Left ventricle myocardium superior (tissue), 1 donor: ENCODE measurements around the gene DUSP22. TPM values are rescaled to one million over a fixed set of nuclear protein-coding genes. Genes with fewer than 3 reads are reported as not detected.

Source experiments
- ATAC-seq: fragments of 200-7000 bp; cut with Tn5 transposase; one replicate; pipeline ENCODE4 v1.9.1; 2020; ENCODE audit warnings: mild to moderate bottlenecking, moderate library complexity
- DNase-seq: peaks from one replicate; pipeline ENCODE4 v3.0.0-alpha.2; 2020
- intact Hi-C: fragments of 100-400 bp; cut with micrococcal nuclease; formaldehyde crosslinking; loops from one replicate; pipeline ENCODE4 v1.11.0; 2022
- total RNA-seq: library from RNA; stranded (reverse); fragmentation: NEBNext Ultra II Directional; extraction: Animal tissue kit (Norgen Biotek cat#: 25700); gene quantifications from one replicate; pipeline ENCODE4 v1.2.1, GENCODE V29; 2021
- donor health status: DM: no; HTN: yes; CAD: no; lungs with severe emphysema.

The DUSP22 gene
- total RNA-seq, 1 donor from 2014 or later = 50.4 TPM

DNA sequence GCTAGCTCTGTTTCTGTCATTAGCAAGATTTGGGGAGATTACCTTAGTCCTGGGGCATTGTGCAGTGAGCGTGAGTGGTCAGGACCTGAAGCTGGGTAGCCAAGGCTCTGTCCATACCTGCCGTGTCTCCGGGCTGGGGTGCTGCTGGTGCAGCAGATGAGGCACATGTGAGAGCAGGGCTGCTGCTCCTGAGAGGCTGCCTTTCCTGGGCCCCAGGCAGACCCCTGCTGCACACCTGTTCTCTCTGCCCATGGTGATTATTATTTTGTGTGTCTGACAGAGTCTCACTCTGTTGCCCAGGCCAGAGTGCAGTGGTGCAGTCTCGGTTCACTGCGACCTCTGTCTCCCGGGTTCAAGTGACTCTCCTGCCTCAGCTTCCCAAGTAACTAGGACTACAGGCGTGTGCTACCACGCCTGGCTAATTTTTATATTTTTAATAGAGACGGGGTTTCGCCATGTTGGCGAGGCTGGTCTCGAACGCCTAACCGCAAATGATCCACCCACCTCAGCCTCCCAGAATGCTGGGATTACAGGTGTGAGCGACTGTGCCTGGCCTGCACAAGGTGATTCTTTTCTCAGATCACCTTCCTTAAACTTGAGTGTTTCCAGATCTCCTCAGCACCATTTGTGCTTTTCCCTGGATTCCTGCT is 62.5 kb downstream of the DUSP22 start:
- intact Hi-C loops = no loop called here
- DNase-seq = peak; percentile 31
- no peak for ATAC-seq

DNA sequence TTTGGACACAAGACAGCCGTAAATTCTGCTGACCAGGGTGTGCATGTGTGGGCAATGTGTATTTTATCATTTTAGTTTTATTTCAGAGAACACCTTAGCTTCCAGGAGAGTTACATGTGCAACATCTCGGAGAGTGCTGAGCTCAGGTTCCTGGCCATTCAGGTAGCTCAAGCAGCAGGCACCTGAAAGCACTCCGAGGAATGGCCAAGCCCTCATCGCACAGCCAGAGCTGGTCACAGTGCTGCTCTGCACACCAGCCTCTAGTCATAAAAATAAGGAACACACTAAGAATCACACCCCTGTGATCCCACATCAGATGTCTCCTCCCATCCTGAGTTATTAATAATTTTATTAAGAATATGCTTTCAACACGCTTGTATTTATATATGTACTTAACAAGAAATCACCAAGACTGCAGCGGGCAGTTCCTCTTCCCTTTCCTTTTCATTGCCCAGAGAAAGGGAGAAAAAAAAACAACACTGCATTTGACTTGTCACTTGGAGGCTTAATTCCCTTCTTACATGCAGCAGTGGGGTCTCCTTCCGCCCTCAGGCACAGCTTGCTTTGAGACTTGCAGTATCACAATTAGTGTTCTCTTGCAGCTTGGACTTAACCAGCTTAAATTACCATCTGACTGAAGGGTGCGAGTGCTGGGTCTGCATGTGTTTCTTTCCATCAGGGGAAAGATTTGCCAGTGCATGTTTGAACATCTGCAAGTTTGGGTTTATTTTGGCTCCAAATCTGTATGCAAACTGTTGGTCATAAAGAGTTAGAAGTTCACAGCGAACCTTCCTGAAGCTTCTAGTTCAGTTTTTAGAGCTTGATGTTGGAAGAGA is 63.3 kb downstream of the DUSP22 start:
- ATAC-seq = no peak

DNA sequence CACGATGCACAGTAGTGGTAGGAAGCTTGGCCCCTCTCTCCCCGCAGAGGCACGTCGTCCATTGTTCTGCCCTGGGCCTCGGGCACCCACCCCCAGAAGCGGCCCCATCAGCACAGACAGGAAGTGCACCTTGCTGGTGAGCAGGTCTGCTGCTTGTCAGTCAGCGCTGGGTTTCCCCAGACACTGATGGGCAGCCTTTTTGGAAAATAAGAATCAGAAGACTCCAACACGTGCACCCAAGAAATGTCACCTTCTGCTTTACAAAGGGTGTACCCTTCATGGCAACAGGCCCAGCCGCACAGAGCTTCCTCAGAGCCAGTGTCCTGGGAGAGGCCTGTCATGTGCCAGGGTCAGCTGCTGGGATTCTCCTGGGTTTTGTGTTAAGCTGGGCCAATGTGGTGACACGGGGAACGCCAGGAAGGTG is 64.6 kb downstream of the DUSP22 start:
- DNase-seq (peak; percentile 73), ATAC-seq (peak; percentile 70)
- intact Hi-C loops = no loop called here

More for the DNA sequence above, 63.3 kb downstream of the DUSP22 start:
- intact Hi-C loops = no loop called here
- DNase-seq = no peak

DNA sequence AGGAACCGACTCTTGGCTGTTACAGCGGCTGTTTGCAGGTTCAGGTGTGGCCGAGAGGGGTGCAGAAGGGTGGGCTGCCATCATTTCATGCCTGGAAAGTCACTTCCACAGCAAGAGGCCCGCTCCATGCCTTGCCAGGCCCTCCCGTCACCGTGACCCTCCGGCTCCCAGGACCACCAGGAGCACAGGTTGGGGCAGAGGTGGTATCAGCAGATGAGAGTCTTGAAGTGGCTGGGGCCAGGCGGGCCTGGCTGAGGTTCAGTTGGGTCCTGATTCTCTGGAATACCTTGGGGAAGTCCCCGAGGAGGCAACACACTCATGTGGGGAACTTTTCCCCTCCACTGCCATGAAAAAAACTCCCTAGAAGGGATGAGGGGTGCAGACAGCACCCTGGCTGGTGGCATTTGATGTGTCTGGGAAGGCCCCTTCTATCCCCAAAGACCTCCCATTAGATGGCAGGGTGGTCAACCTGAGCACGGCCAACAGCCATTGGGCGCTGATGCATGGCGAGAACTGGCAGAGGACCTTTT is 65.0 kb downstream of the DUSP22 start:
- intact Hi-C loops = no loop called here
- no peak for ATAC-seq
- DNase-seq = peak; percentile 31

DNA sequence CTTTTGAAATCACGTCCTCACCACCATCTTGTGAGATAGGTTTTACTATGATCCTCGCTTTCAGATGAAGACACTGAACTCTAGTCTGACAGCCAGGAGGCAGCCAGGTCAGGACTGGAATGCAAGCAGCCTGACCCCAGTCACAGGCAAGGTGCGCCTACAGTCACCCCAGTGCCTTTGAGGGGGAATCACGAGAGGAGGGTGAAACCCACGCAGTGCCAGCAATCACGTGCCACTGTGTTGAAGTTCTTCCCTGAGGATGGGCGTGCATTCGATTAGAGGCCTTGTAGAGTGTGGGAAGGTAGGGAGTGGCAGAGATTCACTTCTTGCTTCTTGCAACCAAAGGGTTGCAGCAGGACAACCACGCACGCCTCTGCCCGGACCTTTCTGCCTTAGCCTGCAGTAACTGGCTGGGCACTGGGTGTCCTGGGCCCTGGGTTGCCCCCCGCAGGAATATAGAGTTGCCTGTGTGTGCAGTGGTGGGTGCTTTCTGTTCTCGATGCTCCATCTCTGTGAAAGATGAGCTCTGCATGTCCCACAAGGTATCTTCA is 65.6 kb downstream of the DUSP22 start:
- ATAC-seq = no peak
- intact Hi-C loops = no loop called here
- DNase-seq = no peak

DNA sequence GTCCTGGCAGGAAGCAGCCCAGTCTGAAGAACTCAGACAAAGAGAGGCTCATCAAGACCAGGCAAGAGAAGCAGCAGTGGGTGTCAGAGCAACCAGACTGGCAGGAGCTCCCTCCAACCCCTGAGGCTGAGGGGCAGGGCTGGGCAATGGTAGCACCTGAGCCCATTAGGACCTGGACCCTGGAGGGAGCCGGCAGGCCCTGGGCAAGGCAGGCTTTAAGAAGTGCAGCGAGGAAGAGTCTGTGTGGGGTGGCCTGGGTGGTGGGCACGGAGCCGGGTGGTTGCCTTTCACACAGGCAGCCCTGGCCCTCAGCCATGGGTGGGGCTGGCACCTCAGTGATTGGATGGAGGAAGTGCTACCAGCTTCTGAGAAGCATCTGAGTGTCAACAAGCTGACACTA is 66.1 kb downstream of the DUSP22 start:
- DNase-seq = peak; percentile 43
- ATAC-seq = no peak

DNA sequence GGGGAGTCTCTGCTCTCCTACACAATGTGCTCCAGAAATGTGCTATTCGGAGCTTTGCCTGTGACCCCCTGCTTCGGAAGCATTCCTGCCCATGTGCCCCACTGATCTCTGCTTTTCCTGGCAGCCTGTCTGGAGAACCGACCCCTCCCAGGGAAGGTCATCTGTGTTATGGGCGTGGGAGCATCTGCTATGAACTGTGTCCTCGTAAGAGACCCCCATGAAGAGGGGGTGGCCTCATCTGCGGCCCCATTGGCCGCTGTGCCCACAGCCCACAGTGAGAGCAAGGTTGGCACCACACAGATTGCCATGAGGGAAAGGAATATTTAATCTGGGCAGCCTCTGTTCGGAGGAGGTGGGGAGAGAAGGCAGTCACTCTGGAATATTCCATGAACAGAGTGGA is 66.6 kb downstream of the DUSP22 start:
- ATAC-seq = no peak
- intact Hi-C loops = no loop called here
- DNase-seq = no peak

More for the DNA sequence above, 66.1 kb downstream of the DUSP22 start:
- intact Hi-C loops = no loop called here

DNA sequence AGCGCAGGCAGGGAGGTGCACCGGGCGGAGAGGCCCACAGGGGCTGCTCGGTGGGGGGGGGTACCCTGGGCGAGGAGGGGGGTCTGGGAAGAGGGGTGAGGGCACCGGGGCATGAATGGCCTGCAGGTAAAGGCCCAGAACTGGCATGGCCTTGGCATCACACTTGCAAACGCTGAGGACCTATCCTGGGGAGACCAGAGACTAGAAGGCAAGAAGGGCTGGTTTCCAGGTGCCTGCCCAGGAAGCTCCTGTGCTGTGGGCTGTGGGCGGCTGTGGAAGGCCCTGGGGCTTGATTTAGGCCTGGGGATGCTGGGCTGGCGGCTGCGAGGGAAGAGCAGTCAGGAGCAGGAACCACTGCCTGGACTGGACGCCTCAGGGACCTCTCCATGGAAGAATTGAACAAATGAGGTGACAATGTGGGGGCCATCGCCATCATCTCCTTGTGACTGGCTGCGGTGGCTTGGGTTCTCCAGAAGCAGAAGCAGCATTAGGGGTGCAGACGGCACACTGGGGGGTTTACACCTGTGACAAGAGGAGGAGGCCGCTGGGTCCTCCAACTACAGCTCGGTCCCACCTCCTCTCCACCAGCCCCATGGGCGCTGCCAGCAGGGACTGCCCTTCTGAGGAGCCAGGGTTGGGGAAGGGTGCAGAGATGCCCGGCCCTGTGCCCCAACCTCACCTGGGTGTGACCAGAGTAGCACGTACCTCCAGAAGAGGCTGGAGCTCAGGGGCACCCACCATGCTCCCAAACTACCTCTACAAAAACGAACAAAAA is 67.2 kb downstream of the DUSP22 start:
- ATAC-seq = no peak
- intact Hi-C loops = no loop called here
- no peak for DNase-seq

DNA sequence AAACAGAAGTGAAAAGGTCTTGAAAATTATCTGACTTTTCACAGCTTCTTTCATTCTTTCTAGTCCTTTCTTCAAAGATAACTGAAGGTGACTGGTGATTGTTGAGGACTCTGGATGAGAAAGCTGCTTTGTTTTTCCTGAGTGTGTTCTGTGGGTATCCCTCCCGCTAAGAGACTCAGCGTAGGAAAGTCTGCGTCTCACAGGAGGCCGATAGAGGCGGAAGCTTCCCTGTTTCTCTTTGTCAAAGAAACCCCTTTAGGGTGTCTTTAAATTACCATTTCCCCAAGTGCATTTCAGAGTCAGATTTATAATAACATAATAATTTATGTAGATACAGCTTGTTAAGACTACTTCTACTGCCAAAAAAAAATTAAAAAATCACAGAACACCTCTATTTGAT is 68.1 kb downstream of the DUSP22 start:
- intact Hi-C loops = no loop called here
- no peak for DNase-seq
- ATAC-seq = no peak

DNA sequence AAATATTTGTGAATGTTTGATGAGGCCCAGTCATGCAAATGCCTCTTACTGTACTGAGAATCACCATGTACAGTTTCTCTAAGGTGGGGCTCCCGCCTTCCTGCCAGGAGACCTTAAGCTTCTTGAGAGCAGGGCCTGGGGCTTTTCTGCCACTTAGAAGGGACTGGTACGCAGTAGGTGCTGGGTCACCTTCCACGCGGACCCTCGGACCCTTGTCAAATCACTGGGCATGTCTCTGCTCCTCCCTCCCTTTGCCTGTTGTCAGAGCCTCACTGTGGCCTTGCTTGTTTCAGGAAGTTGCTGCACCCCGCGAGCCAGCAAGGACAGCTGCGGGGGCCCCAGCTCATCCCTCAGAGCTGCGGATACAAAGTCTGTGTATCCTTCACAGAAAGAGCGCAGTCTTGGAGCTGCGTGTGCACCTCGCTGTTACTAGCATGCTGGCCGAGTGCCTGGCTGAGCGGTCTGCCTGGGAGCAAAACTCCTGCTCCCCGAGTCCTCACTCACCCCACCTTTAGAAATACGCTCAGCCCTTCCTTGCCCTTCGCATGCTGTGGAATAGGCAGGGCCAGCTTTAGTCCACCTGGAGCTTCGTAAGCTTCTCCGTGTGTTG is 68.6 kb downstream of the DUSP22 start:
- ATAC-seq (no peak), DNase-seq (no peak)
- intact Hi-C loops = no loop called here

DNA sequence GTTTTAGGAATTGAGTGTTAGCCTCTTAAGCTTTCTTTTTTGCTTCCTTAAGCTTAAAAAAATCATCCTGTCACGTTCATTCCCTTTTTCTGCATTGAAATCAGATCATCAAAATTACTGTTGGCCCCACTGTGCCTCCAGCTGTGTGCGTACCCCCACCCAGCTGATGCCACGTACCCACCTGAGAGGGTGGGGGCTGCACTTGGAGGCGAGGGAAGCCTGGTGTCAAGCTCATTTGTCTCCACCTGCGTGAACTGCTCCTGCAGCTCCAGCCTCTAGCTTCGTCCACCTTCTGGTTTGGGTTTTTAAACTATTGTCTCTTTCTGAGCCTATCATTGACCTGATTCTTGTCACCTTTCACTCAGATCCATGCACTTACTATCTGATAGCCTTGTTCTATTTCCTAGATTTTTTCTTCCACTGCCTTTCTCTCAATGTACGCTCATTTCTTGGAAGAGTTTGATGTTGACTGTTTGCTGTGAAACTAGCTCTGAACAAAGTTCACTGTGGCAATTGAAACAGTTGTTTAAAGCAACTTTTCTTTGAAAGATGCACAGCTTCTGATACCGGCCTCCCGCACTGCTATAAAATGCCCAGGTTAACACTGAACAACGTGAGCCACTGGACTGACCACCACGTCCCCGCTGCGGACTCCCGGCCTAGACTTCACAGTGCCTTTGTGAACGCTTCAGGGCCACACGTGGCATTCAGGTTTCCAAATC is 69.3 kb downstream of the DUSP22 start:
- intact Hi-C loops = no loop called here
- ATAC-seq (no peak), DNase-seq (no peak)

DNA sequence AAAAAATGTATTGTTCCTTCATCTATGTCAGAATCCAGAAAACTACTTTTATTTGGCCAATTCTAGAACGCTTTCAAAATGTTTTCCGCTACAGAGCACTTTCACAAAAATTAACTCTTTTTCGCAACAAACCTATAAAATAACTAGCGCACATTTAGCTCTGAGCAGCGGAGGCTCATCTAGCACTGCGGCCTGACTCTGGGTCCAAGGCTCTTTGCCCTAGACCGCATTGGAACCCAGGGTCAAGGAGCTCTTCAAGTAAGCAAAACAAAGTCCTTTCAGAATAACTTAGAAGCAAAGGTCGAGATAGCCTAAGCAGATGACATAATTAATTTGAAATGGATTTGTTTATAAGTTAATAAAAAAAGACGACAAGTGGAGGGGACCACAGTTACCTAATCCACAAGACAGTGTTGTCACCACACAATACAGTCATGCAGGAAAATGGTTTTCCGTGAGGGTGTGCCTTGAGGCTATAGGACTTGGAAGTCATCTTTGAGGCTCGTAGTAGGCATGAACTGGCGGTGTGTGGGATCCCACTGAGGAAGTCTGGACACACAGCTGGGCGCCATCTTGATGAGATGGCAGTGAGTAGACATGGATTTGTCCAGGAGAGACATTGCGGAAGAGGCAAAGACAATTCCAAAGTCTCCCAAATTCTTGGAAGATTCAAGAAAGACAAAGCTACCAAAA is 70.1 kb downstream of the DUSP22 start:
- no peak for ATAC-seq
- no peak for DNase-seq
- intact Hi-C loops = no loop called here

DNA sequence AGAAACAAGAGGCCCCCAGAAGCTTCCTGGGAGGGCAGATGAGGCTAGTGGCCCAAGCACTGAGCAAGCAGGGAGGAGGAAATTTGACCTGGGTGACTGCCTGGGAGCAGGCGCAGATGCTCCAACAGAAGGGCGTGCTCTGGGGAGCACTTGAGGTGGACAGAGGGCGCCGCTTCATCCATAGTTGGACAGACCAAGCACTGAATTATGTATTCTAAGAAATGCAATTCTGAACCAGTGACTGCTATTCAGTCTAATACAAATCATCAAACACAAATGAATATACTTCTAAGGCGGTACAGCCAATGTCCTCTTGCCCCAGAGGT is 70.6 kb downstream of the DUSP22 start:
- no peak for ATAC-seq

DNA sequence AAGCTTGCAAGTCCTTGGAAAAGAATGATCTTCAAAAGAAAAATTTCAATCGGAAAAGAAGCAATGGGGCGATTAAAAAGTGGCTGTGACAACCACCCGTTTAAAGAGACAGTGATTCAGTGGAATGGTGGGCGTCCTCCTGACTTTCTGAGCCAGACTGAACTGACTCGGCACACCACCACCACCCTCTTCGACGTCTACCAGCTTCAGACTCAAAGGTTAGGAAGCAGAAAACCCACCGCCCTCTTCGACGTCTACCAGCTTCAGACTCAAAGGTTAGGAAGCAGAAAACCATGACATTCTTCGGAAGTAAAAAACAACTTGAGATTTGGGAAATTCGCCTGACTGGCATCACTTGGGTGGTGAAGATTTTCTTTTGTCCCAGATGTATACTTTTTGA is 71.0 kb downstream of the DUSP22 start:
- intact Hi-C loops = no loop called here
- ATAC-seq (no peak), DNase-seq (no peak)

More for the DNA sequence above, 70.6 kb downstream of the DUSP22 start:
- intact Hi-C loops = no loop called here
- DNase-seq = no peak

DNA sequence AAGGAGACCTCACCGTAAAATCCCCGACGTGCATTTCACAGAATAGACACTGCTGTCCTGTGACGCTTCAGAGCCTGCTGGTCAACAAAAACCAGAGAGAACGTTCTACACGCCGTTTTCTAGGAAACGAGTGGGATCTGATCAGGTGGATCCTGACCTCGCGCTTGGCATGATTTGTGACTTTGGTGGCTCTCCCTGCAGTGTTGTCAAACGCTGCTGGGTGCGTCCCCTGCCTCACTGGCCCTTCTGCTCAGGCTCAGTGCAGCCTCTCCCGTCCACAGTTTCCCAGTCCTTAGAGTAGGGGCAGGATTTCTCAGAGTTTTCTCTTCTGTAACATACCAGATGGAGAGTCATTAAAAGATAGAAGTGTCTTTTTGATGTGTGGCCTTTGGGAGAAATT is 71.6 kb downstream of the DUSP22 start:
- no peak for DNase-seq
- intact Hi-C loops = no loop called here

DNA sequence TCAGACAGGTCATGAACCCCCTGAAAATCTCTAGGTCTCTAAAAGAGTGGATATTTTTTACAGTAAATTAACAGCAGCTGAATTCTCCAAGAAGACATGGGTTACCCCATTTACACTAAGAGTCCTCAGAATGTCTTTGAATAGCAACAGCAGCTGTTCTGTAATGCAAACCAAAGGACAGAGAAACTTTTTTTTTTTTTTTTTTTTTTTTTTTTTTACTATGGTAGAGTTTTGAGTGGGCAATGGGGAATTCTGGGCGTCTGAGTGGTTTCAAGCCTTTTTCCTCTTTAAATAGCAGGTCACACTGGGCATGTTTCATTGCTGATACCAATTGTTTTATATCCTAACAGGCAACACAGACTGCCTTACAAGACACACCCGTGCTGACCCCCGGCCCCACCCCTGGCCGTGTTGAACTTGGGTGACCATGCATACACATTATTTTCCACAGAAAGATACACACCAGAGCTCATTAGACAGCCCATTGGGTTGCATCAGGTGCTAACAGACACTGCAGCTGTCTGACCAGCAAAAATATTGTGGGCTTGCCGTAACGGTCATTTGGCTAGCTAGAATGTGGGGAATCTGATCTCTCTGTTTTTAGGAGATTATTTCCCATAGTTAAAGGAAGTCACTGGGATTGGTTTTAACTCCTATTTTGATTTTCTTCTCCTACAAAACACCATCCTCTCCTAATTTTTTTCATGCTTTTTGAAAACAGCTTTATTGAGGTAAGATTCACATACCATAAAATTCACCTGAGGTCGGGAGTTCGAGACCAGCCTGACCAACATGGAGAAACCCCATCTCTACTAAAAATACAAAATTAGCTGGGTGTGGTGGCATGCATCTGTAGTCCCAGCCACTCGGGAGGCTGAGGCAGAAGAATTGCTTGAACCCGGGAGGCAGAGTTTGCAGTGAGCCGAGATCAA is 72.6 kb downstream of the DUSP22 start:
- DNase-seq (no peak), ATAC-seq (no peak)
- intact Hi-C loops = no loop called here

More for the DNA sequence above, 71.6 kb downstream of the DUSP22 start:
- ATAC-seq = no peak

DNA sequence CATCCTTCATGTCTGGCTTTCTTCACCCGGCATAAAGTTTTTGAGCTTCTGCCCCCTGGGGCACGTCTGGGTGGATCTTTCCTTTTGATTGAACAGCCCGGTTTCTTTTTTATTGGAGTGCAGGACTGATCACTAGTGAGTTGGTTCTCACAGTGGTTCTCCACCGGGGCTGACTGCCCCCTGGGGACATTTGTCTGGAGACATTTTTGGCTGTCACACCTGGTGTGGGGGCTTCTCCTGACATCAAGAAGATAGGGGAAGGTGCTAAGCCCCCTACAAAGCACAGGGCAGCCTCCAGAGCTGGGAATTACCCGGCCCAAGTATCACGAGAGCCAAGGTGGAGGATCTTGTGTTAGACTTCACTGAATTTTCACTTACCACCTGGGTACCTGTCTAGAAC is 73.5 kb downstream of the DUSP22 start:
- intact Hi-C loops = no loop called here
- ATAC-seq (no peak), DNase-seq (no peak)
